ENCODE data around the gene RTKN. TPM values are rescaled to one million over a fixed set of nuclear protein-coding genes. Genes with fewer than 3 reads are reported as not detected.
A peak's percentile ranks its signal among the peaks of the same experiment; 100 is the strongest.

RTKN gene
- total and polyA plus RNA-seq, 2 of the 13 experiments (the other 11 are each of a cell fraction or from before 2014, with no cell fraction given) = 159 to 166 TPM

DNA sequence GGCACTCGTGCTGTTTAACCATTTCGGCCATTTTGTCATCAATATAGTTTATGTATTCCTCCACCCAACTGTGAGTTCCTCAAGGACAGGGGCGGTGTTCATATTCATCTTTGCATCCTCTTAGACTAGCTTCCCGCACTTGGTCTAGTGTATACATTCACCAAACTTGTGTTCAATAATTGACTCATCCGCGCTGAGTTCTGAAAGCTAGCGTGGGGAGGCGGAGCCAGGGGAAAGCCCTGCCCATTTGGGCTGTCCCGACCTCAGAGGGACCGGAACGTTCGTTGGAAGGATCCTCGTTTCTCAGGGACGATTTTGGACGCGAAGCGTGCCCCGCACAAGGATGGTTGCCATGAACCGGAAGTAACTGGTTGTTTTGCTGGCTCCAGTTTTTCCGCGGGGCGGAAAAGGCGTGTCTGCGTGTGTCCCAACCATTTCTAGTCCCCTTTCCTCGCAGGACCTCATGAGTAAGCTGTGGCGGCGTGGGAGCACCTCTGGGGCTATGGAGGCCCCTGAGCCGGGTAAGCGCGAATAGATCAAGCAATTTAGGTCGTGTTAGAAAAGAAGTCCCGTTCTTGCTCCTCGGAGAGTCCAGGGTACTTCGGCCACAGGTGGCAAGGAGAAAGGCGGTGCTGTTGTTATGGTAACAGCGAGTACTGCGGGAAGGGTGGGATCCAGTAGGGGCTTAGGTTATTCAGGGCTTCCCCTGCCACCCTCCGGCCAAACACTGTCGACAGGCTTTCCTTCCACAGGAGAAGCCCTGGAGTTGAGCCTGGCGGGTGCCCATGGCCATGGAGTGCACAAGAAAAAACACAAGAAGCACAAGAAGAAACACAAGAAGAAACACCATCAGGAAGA lies 13.1 kb upstream of the RTKN start, which contains the start of gene INO80B (continued):
- TF ChIP-seq, protein P1, sequence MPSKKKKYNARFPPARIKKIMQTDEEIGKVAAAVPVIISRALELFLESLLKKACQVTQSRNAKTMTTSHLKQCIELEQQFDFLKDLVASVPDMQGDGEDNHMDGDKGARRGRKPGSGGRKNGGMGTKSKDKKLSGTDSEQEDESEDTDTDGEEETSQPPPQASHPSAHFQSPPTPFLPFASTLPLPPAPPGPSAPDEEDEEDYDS (CRISPR knock-in tag; IDR thresholded peaks at IDR 0.05) = peak; percentile 87
- TF ChIP-seq ZNF670 (CRISPR knock-in tag; IDR thresholded peaks at IDR 0.05; ENCODE audit: borderline replicate concordance) (peak; percentile 98), ZNF331 (CRISPR knock-in tag; IDR thresholded peaks at IDR 0.05) (peak; percentile 98), HOXD1 (CRISPR knock-in tag; IDR thresholded peaks at IDR 0.05) (no peak), ZFP41 (CRISPR knock-in tag; IDR thresholded peaks at IDR 0.05; ENCODE audit: borderline replicate concordance) (no peak; the same call in none of the 2 replicates), MYC (CRISPR knock-in tag; IDR thresholded peaks at IDR 0.05; ENCODE audit: borderline replicate concordance) (peak; percentile 87; the same call in 1 of the 2 replicates), ZNF556 (CRISPR knock-in tag; IDR thresholded peaks at IDR 0.05; ENCODE audit: borderline replicate concordance) (peak; percentile 97; the same call in 1 of the 2 replicates), ZNF235 (CRISPR knock-in tag; IDR thresholded peaks at IDR 0.05; ENCODE audit: borderline replicate concordance) (peak; percentile 77; the same call in 1 of the 2 replicates), HNRNPLL (IDR thresholded peaks at IDR 0.05; ENCODE audit: low read depth, low read length, poor library complexity, severe bottlenecking) (peak; percentile 96), STAG1 (CRISPR knock-in tag; IDR thresholded peaks at IDR 0.05) (peak; percentile 43), CBX2 (IDR thresholded peaks at IDR 0.05; ENCODE audit: low read depth, low read length) (no peak; the same call in 1 of the 2 replicates), CBX2 (CRISPR knock-in tag; IDR thresholded peaks at IDR 0.05; ENCODE audit: low read depth) (no peak), MAFK (conservative IDR thresholded peaks at IDR 0.05 in 1 of 2, IDR thresholded peaks at IDR 0.05 in 1 of 2; ENCODE audit: low read length in 2 of 2) (peak; percentile 56 to 62; a peak in 2 of 4 replicates), KLF11 (CRISPR knock-in tag; IDR thresholded peaks at IDR 0.05) (peak; percentile 86)
- TF ChIP-seq, protein P2, sequence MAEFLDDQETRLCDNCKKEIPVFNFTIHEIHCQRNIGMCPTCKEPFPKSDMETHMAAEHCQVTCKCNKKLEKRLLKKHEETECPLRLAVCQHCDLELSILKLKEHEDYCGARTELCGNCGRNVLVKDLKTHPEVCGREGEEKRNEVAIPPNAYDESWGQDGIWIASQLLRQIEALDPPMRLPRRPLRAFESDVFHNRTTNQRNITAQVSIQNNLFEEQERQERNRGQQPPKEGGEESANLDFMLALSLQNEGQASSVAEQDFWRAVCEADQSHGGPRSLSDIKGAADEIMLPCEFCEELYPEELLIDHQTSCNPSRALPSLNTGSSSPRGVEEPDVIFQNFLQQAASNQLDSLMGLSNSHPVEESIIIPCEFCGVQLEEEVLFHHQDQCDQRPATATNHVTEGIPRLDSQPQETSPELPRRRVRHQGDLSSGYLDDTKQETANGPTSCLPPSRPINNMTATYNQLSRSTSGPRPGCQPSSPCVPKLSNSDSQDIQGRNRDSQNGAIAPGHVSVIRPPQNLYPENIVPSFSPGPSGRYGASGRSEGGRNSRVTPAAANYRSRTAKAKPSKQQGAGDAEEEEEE (CRISPR knock-in tag; IDR thresholded peaks at IDR 0.05; ENCODE audit: borderline replicate concordance) = no peak
- TF ChIP-seq, protein P3, sequence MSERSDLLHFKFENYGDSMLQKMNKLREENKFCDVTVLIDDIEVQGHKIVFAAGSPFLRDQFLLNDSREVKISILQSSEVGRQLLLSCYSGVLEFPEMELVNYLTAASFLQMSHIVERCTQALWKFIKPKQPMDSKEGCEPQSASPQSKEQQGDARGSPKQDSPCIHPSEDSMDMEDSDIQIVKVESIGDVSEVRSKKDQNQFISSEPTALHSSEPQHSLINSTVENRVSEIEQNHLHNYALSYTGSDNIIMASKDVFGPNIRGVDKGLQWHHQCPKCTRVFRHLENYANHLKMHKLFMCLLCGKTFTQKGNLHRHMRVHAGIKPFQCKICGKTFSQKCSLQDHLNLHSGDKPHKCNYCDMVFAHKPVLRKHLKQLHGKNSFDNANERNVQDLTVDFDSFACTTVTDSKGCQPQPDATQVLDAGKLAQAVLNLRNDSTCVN (CRISPR knock-in tag; IDR thresholded peaks at IDR 0.05; ENCODE audit: borderline replicate concordance) = peak; percentile 90; the same call in 1 of the 2 replicates
- TF ChIP-seq, protein P4, sequence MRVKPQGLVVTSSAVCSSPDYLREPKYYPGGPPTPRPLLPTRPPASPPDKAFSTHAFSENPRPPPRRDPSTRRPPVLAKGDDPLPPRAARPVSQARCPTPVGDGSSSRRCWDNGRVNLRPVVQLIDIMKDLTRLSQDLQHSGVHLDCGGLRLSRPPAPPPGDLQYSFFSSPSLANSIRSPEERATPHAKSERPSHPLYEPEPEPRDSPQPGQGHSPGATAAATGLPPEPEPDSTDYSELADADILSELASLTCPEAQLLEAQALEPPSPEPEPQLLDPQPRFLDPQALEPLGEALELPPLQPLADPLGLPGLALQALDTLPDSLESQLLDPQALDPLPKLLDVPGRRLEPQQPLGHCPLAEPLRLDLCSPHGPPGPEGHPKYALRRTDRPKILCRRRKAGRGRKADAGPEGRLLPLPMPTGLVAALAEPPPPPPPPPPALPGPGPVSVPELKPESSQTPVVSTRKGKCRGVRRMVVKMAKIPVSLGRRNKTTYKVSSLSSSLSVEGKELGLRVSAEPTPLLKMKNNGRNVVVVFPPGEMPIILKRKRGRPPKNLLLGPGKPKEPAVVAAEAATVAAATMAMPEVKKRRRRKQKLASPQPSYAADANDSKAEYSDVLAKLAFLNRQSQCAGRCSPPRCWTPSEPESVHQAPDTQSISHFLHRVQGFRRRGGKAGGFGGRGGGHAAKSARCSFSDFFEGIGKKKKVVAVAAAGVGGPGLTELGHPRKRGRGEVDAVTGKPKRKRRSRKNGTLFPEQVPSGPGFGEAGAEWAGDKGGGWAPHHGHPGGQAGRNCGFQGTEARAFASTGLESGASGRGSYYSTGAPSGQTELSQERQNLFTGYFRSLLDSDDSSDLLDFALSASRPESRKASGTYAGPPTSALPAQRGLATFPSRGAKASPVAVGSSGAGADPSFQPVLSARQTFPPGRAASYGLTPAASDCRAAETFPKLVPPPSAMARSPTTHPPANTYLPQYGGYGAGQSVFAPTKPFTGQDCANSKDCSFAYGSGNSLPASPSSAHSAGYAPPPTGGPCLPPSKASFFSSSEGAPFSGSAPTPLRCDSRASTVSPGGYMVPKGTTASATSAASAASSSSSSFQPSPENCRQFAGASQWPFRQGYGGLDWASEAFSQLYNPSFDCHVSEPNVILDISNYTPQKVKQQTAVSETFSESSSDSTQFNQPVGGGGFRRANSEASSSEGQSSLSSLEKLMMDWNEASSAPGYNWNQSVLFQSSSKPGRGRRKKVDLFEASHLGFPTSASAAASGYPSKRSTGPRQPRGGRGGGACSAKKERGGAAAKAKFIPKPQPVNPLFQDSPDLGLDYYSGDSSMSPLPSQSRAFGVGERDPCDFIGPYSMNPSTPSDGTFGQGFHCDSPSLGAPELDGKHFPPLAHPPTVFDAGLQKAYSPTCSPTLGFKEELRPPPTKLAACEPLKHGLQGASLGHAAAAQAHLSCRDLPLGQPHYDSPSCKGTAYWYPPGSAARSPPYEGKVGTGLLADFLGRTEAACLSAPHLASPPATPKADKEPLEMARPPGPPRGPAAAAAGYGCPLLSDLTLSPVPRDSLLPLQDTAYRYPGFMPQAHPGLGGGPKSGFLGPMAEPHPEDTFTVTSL (CRISPR knock-in tag; IDR thresholded peaks at IDR 0.05; ENCODE audit: borderline replicate concordance) = 0 out of 2 replicates have a peak, but pooled peaks have one; percentile 79
- TF ChIP-seq, protein P5, sequence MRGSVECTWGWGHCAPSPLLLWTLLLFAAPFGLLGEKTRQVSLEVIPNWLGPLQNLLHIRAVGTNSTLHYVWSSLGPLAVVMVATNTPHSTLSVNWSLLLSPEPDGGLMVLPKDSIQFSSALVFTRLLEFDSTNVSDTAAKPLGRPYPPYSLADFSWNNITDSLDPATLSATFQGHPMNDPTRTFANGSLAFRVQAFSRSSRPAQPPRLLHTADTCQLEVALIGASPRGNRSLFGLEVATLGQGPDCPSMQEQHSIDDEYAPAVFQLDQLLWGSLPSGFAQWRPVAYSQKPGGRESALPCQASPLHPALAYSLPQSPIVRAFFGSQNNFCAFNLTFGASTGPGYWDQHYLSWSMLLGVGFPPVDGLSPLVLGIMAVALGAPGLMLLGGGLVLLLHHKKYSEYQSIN (CRISPR knock-in tag; IDR thresholded peaks at IDR 0.05; ENCODE audit: borderline replicate concordance) = no peak
